Inferior parietal cortex (tissue), 1 donor: ENCODE data around the gene ANKRD9.

Experiments
- DNase-seq: peaks from one replicate; pipeline ENCODE4 v3.0.0-alpha.2; 2016; ENCODE audit errors: extremely low spot score

ANKRD9 gene

DNA sequence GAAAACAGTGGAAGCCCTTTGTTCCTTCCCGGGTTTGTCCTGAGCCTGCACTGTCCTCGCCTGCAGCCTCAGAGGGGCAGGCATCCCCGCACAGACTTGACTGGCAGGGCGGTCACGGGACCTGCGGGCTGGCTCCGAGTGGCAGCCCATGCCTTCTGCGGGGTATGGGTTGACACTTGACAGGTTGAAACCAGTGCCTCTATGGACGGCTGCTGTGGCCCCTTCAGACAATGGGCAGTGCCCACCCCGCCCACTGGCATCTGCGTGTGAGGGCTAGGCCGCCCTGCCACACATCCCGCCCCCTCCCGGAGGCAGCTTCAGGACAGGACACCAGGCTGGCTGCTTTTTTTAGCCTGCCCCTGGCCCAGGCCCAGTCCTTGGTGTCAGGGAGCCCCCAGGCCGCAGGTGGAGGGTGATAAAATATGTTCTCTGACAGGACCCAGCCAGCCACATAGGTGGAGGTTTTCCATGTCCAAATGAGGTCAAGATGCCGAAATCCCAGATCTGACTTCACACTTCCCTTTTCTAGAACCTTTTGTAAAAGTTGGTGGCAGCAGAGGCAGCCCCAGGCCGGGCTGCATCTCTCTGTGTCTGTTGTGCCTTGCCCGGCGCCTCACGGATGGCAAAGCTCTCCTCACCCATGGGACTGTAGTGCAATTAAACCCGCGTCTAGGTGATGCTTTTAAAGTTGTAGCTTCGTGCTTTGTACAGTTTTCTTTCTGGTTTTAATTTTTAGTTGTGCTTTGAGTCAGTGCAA, 10.0 kb downstream of the ANKRD9 start:
- DNase-seq = no peak

DNA sequence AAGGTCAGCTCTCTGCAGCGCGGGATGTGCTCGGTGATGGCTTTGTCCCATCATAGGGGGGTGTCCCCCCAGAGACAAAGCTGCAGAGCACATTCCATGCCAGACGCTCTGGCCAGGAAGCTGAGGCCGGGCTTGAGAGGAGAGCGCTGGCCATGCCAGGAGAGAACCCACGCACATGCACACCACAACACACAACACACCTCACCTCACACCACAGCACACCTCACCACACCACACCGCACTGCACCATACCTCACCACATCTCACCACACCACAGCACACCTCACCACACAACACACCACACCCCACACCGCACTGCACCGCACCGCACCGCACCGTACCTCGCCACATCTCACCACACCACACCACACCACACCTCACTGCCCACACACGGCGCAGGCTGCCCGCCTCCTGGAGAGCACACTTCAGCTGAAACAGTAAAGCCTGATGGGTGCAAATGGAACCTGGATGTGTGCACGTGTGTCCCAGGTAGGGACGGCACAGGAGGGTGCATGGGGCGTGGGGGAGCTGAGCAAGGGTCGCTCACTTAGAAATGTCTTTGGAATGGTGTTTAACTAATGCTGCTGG, 10.8 kb downstream of the ANKRD9 start:
- no peak for DNase-seq

DNA sequence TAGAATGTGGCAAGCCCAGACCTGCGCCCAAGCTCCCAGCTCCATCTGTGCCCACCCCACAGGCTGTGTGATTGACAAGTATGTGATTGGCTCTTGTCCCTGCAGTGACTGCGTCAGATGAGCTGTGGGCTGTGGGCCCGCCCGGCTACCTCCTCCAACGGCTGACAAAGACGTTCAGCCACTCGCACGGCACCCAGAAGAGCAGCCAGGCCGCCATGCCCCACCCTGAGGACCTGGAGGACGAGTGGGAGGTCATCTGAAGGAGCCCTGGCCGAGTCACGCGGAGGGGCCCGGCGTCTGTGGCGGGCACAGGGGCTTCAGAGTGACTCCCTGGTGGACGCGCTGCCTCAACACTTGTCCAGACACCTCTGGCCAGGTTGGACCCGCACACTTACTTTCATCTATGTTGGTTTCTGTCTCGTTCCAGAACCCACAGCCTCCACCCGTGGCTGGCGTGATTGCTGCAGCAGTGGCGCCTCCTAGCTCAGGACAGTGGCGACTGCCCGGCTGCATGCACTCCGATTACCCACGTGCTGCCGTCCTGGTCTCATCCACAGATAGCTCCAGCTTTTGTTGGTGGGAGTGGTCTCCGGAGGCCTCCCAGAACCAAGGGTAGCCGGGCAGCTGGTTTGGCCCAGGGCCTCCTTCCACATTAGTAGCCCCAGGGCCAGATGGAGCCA, 11.4 kb downstream of the ANKRD9 start:
- no peak for DNase-seq

DNA sequence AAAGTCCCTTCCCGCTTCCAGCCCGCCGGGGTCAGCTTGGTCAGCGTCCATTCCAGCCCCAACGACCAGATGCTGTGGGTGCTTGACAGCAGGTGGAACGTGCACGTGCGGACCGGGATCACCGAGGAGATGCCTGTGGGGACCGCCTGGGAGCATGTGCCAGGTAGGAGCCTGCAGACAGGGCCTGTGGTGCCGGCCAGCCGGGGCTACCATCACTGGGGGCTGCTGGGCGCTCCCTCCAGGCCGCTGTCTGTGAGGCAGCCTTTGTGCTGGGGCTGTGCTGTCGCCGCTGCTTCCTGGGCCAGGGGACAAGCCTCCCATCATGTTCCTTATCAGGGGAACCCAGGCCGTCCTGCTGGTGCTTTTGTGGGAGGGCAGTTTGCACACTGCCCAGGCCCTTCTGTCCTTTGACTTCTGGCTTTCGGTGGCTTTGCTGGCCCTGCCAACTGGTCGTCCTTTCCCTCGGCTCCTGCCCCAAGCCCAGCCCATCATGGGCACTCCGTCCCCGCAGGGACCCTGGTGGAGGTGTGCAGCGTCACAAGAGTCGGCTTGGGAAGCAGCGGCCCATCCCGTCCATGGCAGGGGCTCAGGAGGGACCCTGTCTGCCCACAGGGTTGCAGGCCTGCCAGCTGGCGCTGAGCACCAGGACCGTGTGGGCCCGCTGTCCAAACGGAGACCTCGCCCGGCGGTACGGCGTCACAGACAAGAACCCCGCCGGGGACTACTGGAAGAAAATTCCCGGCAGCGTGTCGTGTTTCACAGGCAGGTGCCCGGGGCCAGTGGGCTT, 12.4 kb downstream of the ANKRD9 start:
- no peak for DNase-seq

DNA sequence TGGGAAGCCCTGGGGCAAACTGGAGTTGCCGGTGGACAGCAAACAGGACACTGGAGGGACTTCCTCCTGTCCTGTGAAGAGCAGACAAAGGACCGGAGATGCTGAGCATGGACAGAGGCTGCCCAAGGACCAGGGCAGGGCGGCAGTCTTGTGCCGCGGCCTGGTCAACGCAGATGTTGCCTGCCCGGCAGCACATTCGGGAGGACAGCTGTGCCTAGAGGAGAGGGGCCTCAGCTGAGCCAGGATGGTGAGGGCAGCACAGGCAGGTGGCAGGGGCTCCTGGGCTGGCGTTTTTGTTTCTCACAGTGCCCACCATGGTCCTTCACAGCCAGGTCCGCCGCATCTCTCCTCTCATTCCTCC, 13.3 kb downstream of the ANKRD9 start:
- no peak for DNase-seq

DNA sequence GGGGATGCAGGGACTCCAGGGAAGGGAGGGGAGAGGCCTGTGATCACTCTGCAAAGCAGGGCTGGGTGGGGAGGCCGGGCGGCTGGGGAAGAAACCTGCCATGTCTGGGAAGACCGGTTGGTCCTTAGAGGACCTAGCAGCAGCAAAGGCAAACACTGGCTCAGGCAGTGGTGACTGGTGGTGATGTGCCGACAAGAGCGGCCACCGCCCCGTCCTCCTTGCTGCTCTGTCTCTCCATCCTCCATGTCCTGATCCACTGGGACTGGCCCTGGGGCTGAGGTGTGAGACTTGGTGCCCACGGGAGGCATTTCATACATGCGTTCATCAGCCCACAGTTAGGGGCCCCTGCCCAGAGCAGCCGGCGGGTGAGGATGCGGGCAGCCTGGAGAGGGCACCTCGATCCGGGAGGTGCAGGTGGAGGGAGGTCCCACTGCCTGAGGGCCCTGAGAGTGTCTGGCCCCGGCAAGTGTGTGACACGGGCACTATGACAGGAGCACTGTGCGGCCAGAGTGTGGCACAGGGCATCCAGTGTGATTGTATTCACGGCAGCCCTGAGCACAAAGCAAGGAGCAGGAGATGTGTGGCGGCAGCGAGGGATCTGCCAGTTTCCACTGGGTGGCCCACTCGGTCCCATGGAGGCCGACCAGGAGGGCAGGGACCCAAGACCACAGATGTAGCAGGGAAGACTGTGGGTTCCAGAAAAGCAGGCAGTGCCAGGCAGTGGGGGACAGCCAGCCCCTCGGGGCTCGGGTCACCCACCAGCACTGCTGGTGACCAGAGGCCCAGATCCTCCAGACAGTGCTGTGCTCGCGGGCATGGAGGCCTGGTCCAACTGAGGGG, 13.9 kb downstream of the ANKRD9 start:
- DNase-seq = no peak

DNA sequence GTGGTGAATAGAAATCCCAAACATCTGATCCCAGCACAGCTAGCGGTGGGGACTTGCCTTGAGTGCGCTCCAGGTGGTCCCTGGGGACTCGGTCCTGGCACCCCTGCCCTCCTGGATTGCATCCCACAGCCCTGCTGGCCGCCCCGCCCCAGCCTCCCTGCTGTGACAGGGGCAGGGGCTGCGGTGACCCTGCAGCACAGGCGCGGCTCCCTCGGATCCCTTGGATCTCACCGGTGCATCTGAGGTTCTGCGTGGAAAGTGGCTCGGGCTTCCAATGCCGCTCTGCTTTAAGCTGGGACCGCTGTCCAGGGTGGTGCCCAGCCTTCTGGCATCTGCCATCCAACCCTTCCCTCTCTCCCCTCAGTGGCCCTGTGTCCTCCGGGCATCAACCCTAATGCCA, 16.0 kb downstream of the ANKRD9 start:
- no peak for DNase-seq

DNA sequence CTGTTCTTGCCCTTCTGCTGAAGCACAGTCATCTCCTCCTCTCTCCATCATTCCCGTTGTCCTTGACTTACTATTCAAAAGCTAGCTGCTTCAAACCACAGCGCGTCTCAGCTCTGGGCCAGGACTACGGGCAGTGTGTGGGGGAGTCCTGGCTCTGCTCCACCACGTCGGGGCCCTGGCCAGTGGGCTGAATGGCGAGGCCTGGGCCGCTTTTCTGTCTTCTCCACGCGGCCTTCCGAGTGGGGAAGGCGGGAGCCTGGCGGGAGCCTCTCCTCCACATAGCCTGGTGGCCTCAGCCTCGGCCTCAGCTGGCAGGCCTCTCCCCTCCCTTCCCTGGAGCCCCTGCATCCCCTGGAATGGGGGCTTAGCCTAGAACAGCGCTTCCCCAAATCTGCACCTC, 16.5 kb downstream of the ANKRD9 start:
- DNase-seq = no peak

DNA sequence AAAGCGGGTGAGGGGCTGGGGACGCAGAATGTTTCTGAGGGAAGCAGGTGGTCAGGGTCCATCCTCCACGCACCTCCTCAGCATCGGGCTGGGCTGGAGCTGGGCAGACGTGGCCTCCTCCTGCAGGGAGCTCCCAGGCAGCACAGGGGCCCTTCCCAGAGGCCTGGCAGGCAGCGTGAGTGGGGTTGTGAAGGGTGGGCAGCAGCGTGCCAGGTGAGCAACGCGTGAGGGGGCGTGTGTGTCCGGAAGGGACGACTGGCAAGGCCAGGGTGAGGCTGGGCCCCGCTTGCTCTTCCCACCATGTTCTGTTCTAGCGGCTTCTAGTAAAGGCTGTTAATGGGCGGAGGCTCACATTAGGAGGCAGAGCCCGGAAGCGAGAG, 17.1 kb downstream of the ANKRD9 start:
- no peak for DNase-seq

DNA sequence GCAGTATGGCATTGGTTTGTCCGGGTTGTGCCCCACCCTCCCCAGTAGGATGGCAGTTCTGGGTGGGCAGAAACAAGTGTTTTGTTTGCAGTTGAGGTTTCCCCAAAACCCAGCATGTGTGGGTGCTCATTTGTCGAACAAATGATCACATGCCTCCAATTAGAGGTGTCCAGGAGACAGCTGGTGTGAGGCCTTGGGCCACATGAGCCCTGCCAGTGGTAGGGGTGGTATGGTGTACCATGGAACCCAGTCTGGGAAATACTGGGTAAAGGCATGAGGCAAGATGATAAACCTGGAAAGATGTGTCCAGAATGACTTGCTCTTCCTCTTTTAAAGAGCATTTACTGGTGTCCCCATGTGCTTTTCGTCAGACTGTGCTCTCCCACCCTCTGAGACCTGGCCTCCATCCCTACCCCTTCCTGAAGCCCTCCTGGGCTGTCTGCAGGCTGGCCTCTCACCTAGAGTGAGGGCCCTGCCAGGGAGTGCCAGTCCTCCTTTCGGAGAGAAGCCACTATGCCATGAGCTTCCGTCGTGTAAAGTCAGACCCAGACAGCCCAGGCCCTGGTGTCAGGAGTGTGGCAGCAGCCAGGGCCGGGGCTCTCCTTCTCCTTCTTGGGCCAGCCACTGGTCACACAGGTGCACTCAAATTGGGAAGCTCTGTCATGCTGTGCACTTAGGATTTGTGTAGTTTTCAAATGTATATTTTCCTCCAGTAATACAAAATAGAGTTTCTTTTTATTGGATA, 17.6 kb downstream of the ANKRD9 start:
- DNase-seq = no peak

DNA sequence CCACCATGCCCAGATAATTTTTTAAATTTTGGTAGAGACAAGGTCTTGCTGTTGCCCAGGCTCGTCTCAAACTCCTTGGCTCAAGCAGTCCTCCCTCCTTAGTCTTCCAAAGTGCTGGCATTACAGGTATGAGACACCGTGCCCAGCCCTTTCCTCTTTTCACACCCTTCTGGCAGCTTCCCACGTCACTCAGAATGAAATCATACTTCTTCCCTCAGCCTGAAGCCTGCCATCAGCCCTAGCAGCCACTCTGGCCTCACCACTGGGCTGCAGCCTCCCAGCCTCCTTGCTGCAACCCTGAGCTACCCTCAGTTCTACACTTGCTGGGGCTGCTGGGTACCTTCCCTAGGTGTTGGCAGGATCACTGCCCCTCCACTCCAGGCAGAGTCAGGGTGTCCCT, 18.2 kb downstream of the ANKRD9 start:
- no peak for DNase-seq

DNA sequence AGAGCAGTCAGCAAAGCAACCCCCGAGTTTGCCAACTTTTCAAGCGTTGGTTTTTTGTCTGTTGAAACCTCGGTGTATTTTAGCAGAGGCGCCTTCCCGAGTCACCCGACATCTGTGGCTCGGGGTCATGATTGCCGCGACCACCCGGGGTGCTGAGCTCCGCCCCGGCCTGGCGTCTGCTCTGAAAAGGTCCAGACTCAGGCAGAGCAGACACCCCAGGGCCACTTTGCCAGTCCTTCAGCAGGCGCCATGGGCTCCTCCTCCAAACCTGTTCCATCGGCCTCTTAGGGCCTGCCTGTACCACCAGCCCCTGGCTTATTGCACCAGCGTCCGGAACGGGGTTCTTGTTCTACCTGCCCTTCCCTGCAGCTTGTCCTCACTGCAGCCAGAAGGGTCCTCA, 19.1 kb downstream of the ANKRD9 start:
- no peak for DNase-seq

DNA sequence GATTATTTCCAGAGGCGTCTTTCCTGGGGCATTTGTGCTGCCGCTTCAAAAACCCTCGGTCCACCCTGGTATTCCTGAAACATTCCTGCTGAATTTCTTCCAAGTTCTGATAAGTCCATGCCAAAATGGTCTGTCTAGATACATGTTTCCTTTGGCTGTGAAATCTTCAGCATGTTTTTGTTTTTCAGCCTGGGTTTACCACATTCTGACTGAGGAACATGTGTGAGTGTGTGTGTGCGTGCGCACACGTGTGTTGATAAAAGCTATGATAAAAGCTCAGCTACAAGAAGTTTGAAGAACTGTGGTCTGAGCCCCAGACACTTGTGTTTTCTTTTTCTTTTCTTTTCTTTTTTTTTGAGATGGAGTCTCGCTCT, 22.4 kb downstream of the ANKRD9 start:
- no peak for DNase-seq

DNA sequence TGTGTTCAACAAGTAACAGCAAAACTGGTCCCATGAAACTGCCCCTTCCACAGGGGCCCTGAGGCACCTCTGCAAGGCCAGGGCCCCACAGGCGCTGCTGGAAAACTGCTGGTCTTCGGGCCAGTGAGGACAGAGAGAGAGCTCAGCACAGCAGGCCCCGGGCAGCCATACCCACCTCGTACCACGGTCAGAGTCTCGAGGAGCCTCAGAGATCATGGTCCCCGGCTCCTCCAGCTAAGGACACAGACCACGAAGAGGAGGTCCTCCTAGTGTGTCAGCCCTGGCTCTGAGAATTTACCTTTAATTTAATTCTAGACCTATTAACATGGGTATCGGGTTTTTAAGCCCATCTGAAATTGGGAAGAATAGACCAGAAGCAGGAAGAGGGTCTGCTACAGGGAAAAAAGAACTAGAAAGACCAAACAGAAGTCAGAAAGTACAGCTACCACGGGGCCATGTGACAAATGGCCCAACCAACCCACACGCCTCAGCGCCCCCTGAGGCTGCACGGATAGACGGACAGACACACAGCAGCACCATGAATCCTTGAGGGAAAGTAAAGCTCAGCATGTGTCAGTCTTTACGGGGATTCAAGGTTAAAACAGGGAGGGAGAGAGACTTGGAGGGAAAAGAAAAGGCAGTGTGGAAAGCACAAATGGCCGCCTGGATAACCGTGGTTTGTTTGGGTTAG, 22.9 kb downstream of the ANKRD9 start:
- no peak for DNase-seq

DNA sequence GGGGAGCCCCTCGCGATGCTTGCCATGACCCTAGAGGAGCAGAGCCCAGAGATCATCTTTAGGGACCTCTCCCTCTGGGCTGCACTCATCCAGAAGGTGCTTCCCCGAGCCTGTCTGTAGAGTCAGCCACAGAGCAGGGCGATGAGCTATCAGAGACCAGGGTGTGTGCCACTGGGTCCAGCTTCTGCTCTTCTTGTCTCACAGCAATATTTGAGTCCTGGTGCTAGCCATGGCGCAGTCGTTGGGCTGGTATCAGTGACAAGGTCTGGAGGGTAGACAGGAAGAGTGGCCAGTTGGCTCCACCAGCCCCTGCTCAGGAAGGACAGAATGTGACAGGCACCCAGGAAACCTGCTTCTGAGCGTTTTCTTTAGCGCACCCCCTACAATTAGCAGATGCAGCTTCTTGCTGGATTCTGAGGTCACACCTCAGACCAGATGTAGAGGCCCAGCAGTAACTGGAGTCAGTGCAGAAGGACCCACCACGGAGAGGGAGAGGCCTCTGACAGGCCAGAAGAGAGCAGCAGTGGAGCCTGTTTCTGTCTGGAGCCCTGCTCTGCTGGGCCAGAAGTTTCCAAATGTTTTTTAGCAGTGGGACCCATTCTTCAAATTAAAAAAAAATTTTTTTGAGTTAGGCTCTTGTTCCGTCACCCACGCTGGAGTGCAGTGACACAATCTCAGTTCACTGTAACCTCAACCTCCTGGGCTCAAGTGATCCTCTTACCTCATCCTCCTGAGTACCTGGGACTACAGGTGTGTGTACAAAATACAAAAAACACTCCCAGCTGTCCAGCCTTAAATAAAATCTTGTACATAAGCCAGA, 23.7 kb downstream of the ANKRD9 start:
- DNase-seq = no peak

DNA sequence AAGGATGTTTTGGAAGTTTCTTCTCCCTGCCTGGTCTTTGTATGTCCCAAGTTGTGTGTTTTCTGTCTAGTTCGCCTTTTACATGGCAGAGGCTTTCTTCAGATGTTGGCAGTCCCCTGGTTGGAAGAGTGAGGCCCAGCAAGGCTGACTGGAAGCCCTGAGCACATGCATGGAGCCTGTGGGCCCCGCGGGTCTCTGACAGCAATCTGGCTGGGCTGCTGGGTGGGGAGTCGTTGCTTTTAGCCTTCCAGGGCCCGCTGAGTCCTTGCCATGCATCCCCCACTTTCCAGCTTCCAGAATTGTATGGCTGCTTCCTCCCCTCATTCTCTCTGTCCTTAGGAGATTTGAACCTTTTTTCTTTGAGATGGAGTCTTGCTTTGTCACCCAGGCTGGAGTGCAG, 25.3 kb downstream of the ANKRD9 start:
- no peak for DNase-seq

DNA sequence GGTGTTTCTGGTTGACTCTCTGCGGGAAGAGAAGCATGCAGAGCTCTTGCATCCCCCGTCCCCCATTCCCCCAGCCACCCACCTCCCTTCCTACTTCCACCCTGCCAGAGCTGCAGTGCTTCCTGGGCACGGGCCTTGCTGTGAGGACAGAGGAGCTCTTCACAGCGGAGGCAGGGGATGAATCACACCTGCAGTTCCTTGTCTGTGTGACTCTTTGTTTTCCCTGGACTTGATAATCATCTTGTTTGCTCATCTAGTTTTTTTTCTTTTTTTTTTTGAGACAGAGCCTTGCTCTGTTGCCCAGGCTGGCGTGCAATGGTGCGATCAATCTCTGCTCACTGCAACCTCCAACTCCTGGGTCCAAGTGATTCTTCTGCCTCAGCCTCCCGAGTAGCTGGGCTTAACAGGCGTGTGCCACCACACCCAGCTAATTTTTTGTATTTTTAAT, 27.8 kb downstream of the ANKRD9 start:
- no peak for DNase-seq

DNA sequence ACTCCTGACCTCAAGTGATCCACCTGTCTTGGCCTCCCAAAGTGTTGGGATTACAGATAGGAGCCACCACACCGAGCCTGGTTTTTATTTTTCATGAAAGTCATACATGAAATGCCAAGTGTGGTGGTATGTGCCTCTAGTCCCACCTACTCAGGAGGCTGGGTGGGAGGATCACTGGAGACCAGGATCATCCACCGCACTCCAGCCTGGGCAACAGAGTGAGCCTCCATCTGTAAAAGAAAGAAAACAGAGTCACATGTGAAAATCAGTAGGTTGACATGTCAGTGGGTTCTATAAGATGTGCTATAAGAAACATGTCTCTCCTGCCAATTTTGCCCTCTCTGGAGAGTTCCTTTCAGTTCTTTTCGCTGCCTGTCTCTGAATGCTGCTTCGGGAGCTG, 28.2 kb downstream of the ANKRD9 start:
- no peak for DNase-seq

DNA sequence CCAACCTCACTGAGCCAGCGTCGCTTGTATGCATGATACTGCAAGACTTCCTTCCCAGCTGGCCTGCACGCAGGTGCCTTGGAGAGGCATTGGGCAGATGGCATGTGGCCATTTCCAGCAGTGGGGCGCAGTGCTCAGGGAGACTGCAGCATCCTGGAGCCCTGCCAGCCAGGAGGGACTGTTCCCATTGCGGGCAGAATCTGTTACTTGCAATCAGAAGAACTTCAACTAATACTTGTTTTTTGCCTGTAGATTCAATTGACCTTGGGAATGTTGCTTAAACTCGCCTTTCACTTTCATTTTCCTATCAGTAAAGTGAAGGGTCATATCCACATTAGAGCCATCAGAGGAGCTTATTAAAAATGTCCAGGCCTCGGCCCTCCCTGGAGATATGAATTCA, 29.8 kb downstream of the ANKRD9 start:
- no peak for DNase-seq
